Brain microvascular endothelial cell (primary cell): ENCODE measurements around the gene SOX9.
A peak's percentile ranks its signal among the peaks of the same experiment; 100 is the strongest.

ENCODE experiments used
- DNase-seq: peaks from one replicate; pipeline ENCODE4 v3.0.0-alpha.2; 2020
- H3K27ac ChIP-seq: fragments of 250-450 bp; sonication (Bioruptor Pico); 2 replicates; pipeline ENCODE4 v1.5.1; 2020; ENCODE audit warnings: mild to moderate bottlenecking, moderate library complexity
- H3K27me3 ChIP-seq: fragments of 250-450 bp; sonication (Bioruptor Pico); replicated peaks from 2 replicates; pipeline ENCODE4 v1.5.1; 2020; ENCODE audit warnings: mild to moderate bottlenecking
- H3K36me3 ChIP-seq: fragments of 250-450 bp; sonication (Bioruptor Pico); replicated peaks from 2 replicates; pipeline ENCODE4 v1.5.1; 2020; ENCODE audit warnings: mild to moderate bottlenecking
- H3K4me3 ChIP-seq: 2 replicates; pipeline ENCODE4 v1.5.1; 2011; ENCODE audit warnings: low read depth, mild to moderate bottlenecking, control low read depth, low read length, moderate library complexity
- CTCF ChIP-seq: IDR thresholded peaks from 2 replicates; pipeline ENCODE4 v1.5.1; 2011; ENCODE audit warnings: low read depth, mild to moderate bottlenecking, moderate library complexity, low read length, control low read depth, inconsistent platforms; ENCODE audit errors: missing control alignments
- in situ Hi-C: cut with HindIII; loops from 2 replicates; pipeline ENCODE4 v1.10.0; 2017; ENCODE audit warnings: low sequenced_read_pairs, low pct_ligation_motif_present

SOX9 gene

DNA sequence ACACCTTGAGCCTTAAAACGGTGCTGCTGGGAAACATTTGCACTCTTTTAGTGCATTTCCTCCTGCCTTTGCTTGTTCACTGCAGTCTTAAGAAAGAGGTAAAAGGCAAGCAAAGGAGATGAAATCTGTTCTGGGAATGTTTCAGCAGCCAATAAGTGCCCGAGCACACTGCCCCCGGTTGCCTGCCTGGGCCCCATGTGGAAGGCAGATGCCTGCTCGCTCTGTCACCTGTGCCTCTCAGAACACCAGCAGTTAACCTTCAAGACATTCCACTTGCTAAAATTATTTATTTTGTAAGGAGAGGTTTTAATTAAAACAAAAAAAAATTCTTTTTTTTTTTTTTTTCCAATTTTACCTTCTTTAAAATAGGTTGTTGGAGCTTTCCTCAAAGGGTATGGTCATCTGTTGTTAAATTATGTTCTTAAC lies 4.4 kb downstream of the SOX9 start:
- no peak for DNase-seq
- in situ Hi-C loops = loop anchor here (25.0 kb wide), 1 partner anchor 412 kb away; no protein-coding TSS in a partner anchor
- TF ChIP-seq CTCF = no peak
- no peak overlapping the region for H3K27ac ChIP-seq
- H3K4me3 ChIP-seq = no peak overlapping the region
- H3K27me3 ChIP-seq = no peaks in the 10 kb centered on the region
- peaks cover 16% of the 10 kb centered on the region for H3K36me3 ChIP-seq

- no peaks in the 10 kb centered on the region for H3K27me3 ChIP-seq
- no peak overlapping the region for H3K4me3 ChIP-seq
- no peak for TF ChIP-seq CTCF
- no peak for DNase-seq
- H3K27ac ChIP-seq = peak overlapping the region; percentile 57
- peaks cover 16% of the 10 kb centered on the region for H3K36me3 ChIP-seq
- in situ Hi-C loops = loop anchor here (25.0 kb wide), 1 partner anchor 412 kb away; no protein-coding TSS in a partner anchor
Observed at GRCh38 chr17:72125742-72126141, 4.9 kb downstream of the SOX9 start.

GRCh38 chr17:72126575-72127486 lies 6.0 kb downstream of the SOX9 start:
- Histone ChIP-seq H3K4me3 (no peak overlapping the region), H3K27ac (peak overlapping the region; percentile 57), H3K36me3 (peaks cover 16% of the 10 kb centered on the region), H3K27me3 (no peaks in the 10 kb centered on the region)
- peak; percentile 79 for DNase-seq
- TF ChIP-seq CTCF = peak; percentile 5
- in situ Hi-C loops = loop anchor here (25.0 kb wide), 1 partner anchor 410 kb away; no protein-coding TSS in a partner anchor

DNA sequence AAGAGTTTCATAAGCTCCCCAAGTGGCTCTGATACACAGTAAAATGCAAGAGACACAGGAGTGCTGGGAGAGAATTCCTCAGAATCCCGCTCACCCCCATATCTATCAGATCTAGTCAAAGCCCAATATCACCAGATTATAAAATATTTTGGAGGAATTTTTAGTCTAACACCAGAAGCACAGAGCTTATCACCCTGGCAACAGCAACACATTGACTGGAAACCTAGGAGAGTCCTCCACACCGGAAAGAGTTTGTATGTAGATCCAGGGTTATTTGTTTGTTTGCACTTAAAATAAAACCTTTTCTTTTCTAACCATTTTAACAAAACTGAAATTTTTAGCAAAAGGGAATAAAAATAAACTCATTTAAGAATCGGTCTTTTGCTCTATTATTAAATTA lies 7.2 kb downstream of the SOX9 start:
- peaks cover 13% of the 10 kb centered on the region for H3K36me3 ChIP-seq
- no peak for TF ChIP-seq CTCF
- no peak for DNase-seq
- in situ Hi-C loops = loop anchor here (25.0 kb wide), 1 partner anchor 409 kb away; no protein-coding TSS in a partner anchor
- H3K27me3 ChIP-seq = no peaks in the 10 kb centered on the region
- H3K27ac ChIP-seq = no peak overlapping the region
- H3K4me3 ChIP-seq = no peak overlapping the region

- H3K27me3 ChIP-seq = no peaks in the 10 kb centered on the region
- no peak for TF ChIP-seq CTCF
- in situ Hi-C loops = loop anchor here (25.0 kb wide), 1 partner anchor 402 kb away; no protein-coding TSS in a partner anchor
- no peak overlapping the region for H3K4me3 ChIP-seq
- DNase-seq = no peak
- H3K27ac ChIP-seq = no peak overlapping the region
- H3K36me3 ChIP-seq = no peaks in the 10 kb centered on the region
Observed at GRCh38 chr17:72134608-72135394, 14.0 kb downstream of the SOX9 start.
